ENCODE data around the gene NBPF10. TPM values are rescaled to one million over a fixed set of nuclear protein-coding genes. Genes with fewer than 3 reads are reported as not detected.

Gene NBPF10, protein sequence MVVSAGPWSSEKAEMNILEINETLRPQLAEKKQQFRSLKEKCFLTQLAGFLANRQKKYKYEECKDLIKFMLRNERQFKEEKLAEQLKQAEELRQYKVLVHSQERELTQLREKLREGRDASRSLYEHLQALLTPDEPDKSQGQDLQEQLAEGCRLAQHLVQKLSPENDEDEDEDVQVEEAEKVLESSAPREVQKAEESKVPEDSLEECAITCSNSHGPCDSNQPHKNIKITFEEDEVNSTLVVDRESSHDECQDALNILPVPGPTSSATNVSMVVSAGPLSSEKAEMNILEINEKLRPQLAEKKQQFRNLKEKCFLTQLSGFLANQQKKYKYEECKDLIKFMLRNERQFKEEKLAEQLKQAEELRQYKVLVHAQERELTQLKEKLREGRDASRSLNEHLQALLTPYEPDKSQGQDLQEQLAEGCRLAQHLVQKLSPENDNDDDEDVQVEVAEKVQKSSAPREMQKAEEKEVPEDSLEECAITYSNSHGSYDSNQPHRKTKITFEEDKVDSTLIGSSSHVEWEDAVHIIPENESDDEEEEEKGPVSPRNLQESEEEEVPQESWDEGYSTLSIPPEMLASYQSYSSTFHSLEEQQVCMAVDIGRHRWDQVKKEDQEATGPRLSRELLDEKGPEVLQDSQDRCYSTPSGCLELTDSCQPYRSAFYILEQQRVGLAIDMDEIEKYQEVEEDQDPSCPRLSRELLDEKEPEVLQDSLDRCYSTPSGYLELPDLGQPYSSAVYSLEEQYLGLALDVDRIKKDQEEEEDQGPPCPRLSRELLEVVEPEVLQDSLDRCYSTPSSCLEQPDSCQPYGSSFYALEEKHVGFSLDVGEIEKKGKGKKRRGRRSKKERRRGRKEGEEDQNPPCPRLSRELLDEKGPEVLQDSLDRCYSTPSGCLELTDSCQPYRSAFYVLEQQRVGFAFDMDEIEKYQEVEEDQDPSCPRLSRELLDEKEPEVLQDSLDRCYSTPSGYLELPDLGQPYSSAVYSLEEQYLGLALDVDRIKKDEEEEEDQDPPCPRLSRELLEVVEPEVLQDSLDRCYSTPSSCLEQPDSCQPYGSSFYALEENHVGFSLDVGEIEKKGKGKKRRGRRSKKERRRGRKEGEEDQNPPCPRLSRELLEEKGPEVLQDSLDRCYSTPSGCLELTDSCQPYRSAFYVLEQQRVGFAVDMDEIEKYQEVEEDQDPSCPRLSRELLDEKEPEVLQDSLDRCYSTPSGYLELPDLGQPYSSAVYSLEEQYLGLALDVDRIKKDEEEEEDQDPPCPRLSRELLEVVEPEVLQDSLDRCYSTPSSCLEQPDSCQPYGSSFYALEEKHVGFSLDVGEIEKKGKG (N-terminal part only)
- total RNA-seq = 2.8 and 4.7 TPM in 2 replicates

DNA sequence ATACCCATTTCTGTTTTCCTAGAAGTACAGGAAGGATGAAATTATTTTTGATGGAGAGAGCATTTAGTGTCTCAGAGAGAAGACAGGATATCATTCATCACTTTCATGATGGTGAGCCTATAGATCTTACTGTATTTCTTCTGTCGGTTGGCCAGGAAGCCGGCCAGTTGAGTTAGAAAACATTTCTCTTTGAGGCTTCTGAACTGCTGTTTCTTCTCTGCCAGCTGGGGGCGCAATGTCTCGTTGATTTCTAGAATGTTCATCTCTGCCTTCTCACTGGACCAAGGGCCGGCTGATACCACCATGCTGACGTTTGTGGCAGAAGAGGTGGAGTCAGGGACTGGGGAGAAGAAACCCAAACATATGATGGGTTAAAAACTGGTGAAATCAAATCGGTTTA is at the start of gene NBPF10:
Gene NBPF10, minus strand, starts transcription at position 340 of the 400 bp plus-strand sequence. Its CDS starts 35 bp downstream, at position 305.

Other genes starting within 250 kb of the NBPF10 start
- 12.3 and 13.5 TPM in 2 replicates for gene ITGA10, start 234.8 kb downstream of the NBPF10 start, total RNA-seq
- 23.4 and 24.8 TPM in 2 replicates for gene PEX11B, start 226.1 kb downstream of the NBPF10 start, total RNA-seq
- gene RBM8A, start 217.3 kb downstream of the NBPF10 start, total RNA-seq = 54.8 and 62.2 TPM in 2 replicates
- gene LIX1L, start 186.8 kb downstream of the NBPF10 start, total RNA-seq = 20.6 and 21.0 TPM in 2 replicates
- gene ANKRD34A, start 180.2 kb downstream of the NBPF10 start, total RNA-seq = 0.98 and 1.2 TPM in 2 replicates
- gene POLR3GL, start 180.1 kb downstream of the NBPF10 start, total RNA-seq = 7.0 and 10.2 TPM in 2 replicates
- 6.9 and 356 TPM in 2 replicates for gene TXNIP, start 148.2 kb downstream of the NBPF10 start, total RNA-seq
- gene HJV, start 123.1 kb downstream of the NBPF10 start, total RNA-seq = not detected in 2 replicates
- 83.1 and 89.9 TPM in 2 replicates for gene NOTCH2NLA, start 84.2 kb upstream of the NBPF10 start, total RNA-seq